ENCODE data around the gene IFI44L.
A peak's percentile ranks its signal among the peaks of the same experiment; 100 is the strongest.

Gene IFI44L

GRCh38 chr1:78599294-78599693 is 21.0 kb upstream of the IFI44L start:
- TF ChIP-seq CTCF (IDR thresholded peaks at IDR 0.05; ENCODE audit: low read depth, low read length, missing control alignments), result no peak
- H3K4me3 ChIP-seq (replicated peaks; ENCODE audit: low read depth, low read length), result no peak overlapping the region
- DNase-seq (ENCODE audit: extremely low read depth, low read depth), result no peak

- DNase-seq (ENCODE audit: extremely low read depth, low read depth), result no peak
- H3K4me3 ChIP-seq (replicated peaks; ENCODE audit: low read depth, low read length), result no peak overlapping the region
- TF ChIP-seq CTCF (IDR thresholded peaks at IDR 0.05; ENCODE audit: low read depth, low read length, missing control alignments), result no peak
Measured at GRCh38 chr1:78601068-78601467, 19.2 kb upstream of the IFI44L start.

DNA sequence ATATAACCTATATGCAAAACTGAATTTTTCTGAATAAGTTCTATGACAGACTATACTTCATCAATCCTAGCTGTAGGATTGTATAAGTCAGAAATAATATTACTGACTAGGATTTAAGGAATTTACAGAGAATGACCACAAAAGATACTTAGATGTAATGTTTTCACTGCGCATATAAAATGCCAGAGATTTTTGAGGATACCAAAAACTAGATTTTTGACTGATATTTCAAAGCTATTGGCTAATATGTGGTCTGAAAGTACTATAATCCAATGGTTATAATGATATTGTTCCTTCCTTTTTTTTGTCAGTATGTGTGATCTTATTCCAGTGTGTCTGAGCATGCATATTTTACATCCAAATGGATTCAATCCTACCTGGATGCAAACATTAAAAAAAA is 17.0 kb upstream of the IFI44L start:
- DNase-seq (ENCODE audit: extremely low read depth, low read depth), result no peak
- no peak overlapping the region for H3K4me3 ChIP-seq (replicated peaks; ENCODE audit: low read depth, low read length)
- TF ChIP-seq CTCF (IDR thresholded peaks at IDR 0.05; ENCODE audit: low read depth, low read length, missing control alignments), result no peak

- TF ChIP-seq CTCF (IDR thresholded peaks at IDR 0.05; ENCODE audit: low read depth, low read length, missing control alignments), result no peak
- no peak for DNase-seq (ENCODE audit: extremely low read depth, low read depth)
- no peak overlapping the region for H3K4me3 ChIP-seq (replicated peaks; ENCODE audit: low read depth, low read length)
Measured at GRCh38 chr1:78604643-78605042, 15.6 kb upstream of the IFI44L start.

GRCh38 chr1:78606274-78606673 is 14.0 kb upstream of the IFI44L start:
- no peak overlapping the region for H3K4me3 ChIP-seq (replicated peaks; ENCODE audit: low read depth, low read length)
- no peak for TF ChIP-seq CTCF (IDR thresholded peaks at IDR 0.05; ENCODE audit: low read depth, low read length, missing control alignments)
- no peak for DNase-seq (ENCODE audit: extremely low read depth, low read depth)

DNA sequence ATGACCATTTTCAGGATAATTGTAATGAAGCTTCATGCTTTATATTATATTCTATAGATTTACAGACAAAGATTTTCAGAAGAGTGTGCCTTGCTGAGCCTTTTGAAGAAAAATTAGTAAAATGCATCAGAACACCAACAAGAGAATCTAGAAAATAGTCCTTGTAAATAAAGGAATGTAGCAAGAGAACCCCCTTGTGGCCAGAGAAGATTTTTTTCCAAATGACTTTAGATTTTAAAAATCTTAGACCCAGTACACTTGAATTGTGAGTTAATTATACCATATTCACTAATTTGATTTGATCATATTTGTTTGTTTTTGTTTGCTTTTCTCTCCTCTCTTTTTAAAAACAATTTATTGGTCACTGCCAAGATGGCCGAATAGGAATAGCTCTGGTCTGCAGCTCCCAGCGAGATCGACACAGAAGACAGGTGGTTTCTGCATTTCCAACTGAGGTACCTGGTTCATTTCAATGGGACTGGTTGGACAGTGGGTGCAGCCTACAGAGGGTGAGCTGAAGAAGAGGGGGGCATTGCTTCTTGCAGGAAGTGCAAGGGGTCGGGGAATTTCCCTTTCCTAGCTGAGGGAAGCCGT is 12.8 kb upstream of the IFI44L start:
- no peak overlapping the region for H3K4me3 ChIP-seq (replicated peaks; ENCODE audit: low read depth, low read length)
- peak; percentile 11 for DNase-seq (ENCODE audit: extremely low read depth, low read depth)

More for the DNA sequence above, 12.8 kb upstream of the IFI44L start:
- TF ChIP-seq CTCF (IDR thresholded peaks at IDR 0.05; ENCODE audit: low read depth, low read length, missing control alignments), result peak; percentile 23

Data from HFF-Myc (cell line).